ENCODE results near the gene ADAM33.

The ADAM33 gene

GRCh38 chr20:3710703-3711483 lies 29.1 kb upstream of the ADAM33 start:
- peak overlapping the region in 10 of 21 experiments; percentile 4 to 76 (median 33) for H3K27ac ChIP-seq
- peak overlapping the region in 1 of 7 experiments; percentile 2 for H3K4me3 ChIP-seq

DNA sequence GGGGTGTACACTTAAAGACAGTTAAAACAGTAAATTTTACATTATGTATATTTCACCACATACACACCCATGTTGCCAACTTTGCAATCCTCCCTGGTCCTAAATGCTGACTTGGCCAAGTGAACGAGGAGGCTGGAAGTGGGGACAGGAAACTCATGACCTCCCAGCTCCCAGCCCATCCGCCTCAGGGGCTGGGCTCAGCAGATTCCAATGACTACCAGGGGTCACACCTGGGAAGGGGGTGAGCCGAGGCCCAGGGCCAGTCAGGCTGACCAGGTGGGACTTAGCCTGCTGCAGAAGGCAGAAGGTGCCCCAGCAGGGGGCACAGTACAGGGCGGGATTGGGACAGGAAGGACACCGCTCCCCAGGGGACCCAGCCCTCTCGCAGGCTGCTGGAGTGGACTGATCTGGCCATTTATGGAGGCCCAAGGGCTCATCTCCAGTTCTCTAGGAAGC lies 28.2 kb upstream of the ADAM33 start:
- H3K27ac ChIP-seq, result peak overlapping the region in 8 of 21 experiments; percentile 4 to 76 (median 34)
- H3K4me3 ChIP-seq, result no peak overlapping the region

GRCh38 chr20:3707508-3707899 lies 25.7 kb upstream of the ADAM33 start:
- H3K4me3 ChIP-seq, result no peak overlapping the region
- no peak overlapping the region for H3K27ac ChIP-seq

DNA sequence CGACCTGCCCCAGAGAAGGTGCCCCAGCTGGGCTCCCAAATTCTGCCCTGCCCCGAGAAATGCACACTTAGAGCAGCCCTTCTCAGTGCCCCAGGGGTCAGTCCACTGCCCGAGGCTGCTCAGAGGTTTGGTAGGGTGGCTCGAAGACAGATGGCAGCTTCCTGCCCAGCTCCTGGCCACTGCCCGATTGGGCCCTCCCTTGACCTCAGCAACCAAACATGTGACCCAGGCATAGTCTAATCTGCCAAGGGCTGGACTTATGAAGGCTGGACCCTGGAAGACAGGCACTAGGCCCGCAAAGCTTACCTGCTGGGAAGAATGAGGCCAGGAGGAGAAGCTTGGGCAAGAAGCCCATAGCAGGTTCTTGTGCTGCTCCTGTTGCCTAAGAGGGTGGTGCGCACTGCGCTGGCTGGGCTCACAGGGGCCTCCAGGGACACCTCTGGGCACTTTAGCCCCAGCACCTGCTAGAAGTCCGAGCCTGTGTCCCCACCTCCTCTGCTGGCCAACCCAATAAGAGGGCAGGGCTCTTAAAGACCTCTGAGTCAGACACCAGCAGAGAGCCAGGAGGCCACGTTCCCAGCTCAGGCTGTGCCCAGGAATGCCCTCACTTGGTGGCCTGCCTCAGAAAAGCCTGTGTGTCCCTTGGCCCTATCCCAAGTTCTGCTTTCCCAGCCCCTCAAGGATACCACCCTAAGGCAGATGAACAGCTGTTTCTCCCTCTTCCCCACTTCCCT lies 25.1 kb upstream of the ADAM33 start:
- Histone ChIP-seq H3K27ac (no peak overlapping the region), H3K4me3 (no peak overlapping the region)

DNA sequence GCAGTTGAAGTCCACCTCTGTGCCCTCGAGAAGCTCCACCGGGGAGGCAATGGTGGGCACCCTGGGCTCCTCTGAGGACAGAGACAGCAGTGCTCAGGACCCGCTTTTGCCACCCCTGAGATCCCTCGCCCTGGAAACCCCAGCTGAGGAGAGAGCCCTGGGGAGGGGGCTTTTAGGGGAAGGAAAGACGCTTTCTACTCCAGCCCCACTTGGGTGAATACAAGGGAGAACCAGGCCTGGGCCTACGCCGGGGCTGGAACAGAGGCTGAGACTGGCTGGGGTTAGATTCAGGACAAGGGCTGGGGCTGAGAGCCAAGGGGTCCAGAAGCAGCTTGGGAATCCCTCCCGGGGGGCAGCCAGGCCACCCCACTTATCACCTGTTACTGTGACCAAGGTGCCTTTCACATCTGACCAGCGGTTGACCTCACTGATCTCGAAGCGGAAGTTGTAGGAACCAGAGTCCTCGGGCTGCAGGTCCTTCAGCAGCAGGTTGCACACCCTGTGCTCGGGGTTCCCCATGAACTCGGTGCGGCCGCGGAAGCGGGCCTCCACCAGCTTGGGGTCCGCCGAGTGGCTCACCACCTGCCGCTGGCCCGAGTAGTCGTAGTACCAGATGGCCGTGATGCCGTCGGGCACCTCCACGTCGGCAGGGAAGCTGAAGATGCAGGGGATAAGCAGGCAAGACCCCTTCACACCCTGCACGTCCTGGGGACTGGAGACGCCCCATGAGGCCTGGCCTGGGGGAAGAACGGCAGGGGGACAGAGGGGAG lies 24.3 kb upstream of the ADAM33 start:
- no peak overlapping the region for H3K27ac ChIP-seq
- no peak overlapping the region for H3K4me3 ChIP-seq

DNA sequence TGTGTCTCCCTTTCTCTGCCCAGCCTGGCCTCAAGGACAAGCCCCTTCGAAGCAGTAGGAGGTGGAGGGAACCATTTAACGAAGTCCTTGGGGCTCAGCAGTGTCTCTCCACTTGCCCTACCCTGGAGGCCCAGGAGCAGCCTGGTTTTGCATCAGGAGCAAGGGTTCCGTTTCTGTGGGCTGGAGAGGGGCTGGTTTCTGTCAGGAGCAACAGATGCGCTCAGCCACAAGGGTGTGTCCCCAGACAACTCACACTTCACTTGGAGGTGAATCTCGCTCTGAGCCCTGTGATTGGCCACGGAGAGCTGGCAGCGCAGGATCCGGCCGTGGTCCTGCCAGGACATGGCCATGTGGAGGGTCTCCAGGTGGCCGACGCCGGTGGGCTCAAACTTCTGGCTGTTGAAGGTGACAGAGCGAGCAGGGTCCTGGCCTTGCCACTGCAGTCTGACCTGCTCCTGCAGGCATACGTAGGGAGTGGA lies 23.7 kb upstream of the ADAM33 start:
- H3K4me3 ChIP-seq, result no peak overlapping the region
- no peak overlapping the region for H3K27ac ChIP-seq

- no peak overlapping the region for H3K4me3 ChIP-seq
- no peak overlapping the region for H3K27ac ChIP-seq
Observed at GRCh38 chr20:3704087-3704486, 22.3 kb upstream of the ADAM33 start.

DNA sequence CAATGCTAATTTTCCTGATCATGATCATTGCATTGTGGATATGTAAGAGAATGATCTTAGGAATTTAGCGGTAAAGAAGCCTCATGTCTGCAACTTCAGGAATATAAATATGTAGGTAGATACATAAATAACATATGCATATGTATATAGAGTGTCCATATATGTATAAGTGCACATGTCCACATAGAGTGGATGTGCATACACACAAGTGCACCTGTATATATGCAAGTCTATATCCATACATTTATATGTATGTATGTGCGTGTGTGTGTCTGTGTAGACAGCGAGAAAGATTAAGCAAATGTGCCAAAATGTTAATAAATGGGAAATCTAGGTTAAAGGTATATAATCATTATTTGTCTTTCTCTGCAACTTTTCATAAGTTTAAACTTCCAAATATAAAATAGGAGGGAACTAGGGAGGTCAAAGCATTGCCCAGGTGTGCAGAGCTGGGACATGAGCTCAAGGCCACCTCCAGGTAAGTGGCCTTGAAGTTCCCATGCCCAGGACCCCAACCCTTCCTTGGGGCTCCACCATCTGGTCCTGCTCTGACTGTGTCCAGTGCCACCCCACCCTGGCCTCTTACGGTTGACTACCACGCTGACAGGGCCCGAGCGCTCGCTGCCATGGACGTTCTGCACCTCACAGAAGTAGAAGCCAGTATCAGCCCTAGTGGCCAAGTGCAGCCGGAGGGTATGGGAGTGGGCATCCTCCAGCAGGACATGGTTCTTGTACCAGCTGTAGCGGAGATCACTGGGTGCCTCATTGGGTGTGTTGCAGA lies 21.0 kb upstream of the ADAM33 start:
- Histone ChIP-seq H3K4me3 (no peak overlapping the region), H3K27ac (no peak overlapping the region)

DNA sequence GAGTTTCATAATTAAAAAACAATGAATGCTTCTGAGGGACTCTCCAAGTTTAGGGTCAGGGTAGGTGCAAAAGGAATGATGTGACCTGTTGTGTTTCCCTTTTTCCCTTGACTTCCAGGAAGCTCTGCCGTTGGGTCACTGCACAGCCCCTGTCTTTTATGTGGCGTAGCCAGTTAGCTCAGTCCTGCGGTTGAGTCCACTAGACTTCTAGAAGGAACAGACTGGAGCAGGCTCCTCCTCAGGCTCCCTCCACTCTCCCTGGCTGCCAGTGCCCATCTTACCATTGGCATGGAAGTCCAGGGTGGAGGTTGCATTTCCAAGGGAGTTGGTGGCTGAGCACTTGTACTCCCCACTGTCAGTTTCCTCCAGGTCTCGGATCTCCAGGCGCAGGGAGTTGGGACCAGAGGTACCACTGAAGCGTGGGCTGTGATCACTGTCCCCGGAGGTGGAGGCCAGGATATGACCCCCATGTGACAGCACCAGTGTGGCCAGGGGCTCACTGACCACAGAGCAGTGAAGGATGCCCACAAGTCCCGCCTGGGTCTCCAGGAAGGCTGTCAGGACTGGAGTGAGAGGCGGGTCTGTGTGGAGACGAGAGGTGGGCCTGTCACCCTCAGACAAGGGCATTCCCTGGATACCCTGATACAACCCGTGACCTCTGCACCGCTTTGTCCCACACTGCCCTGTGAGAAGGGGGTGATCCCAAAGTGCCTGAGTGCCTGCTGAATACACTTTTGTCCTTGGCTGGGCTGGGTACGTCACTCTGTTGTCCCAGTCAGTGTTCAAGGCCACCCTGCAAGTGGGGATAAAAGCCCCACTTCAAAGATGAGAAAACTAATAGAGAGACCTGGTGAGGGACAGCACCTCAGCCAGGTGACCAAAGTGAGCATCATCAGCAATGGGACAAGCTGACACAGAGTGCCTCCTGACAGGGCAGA lies 19.5 kb upstream of the ADAM33 start:
- H3K4me3 ChIP-seq, result no peak overlapping the region
- no peak overlapping the region for H3K27ac ChIP-seq

GRCh38 chr20:3699037-3699436 lies 17.2 kb upstream of the ADAM33 start:
- Histone ChIP-seq H3K27ac (no peak overlapping the region), H3K4me3 (no peak overlapping the region)

DNA sequence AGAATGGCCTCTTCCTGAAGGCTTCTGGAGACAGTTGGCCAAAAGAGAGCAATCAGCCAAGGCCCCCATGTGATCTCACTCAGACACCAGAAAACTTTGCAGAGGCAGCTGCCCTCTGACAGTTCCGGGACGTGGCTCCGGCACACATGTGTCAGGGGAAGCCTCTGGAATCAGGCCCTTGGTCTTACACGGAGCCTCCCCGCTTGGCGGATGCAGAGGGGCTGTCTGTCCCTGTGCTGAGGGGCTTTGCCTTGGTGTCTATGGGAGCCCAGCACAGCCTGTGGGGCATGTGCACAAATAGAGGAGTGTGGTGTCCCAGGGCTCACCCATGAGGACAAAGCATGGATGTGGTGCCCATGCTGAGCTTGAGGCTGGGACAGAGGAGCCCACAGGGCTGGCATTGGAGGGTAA lies 16.8 kb upstream of the ADAM33 start:
- no peak overlapping the region for H3K27ac ChIP-seq

GRCh38 chr20:3697588-3698305 lies 15.9 kb upstream of the ADAM33 start:
- H3K27ac ChIP-seq, result no peak overlapping the region
- H3K4me3 ChIP-seq, result no peak overlapping the region

More for the DNA sequence above, 16.8 kb upstream of the ADAM33 start:
- no peak overlapping the region for H3K4me3 ChIP-seq

DNA sequence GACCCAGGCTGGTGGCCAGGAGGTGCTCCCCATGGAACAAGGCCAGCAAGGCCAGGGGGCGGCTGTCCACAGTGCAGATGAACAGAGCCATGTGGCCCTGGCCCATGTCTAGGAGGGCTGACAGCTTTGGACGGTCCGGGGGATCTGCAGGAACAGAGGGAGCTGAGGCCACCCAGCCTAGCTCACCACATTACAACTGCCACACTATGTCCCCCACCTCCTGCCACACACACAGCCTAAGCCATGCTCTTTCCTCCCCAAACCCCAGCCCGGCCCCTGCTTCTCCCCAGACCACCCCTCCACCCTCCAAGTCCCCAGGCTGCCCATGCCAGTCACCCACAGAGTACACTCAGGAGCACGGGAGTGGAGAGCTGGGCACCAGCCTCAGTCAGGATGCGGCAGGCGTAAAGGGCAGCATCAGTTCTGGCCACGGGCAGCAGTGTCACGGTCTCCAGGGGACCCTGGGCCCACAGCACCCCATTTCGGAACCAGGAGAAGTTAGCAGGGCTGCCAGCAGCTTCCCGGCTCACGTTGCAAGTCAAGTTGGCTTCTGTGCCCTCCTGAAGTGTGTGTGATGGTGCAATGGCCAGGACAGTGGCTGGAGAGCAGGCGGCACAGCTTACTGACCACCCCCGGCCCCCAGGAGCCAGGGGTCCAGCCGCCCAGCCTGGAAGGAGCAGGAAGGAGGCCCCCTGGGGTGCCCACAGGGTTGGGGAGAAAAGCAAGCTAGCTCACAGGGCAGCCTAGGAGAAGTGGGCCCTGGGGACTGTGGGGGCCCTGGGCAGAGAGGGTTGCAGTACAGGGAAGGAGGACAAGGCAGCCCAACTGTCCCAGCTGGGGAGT lies 15.2 kb upstream of the ADAM33 start:
- H3K4me3 ChIP-seq, result no peak overlapping the region
- no peak overlapping the region for H3K27ac ChIP-seq

DNA sequence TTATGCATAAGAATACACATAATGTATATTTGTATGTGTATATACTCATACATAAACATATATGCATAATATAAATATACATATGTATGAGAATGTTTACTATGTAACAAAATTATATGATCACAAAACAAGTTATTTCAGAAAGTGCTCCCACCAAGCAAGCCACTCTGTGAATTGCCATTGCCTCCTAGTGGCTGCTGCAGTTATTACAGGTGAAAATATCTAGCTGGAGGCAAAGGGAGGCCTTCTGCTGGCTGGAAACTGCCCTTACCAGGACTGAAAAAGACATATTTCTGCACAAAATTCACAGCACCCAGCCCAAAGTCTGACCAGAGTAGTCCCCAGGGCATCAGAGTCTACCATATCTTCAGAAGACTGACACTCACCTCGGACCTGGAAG lies 14.4 kb upstream of the ADAM33 start:
- Histone ChIP-seq H3K27ac (no peak overlapping the region), H3K4me3 (no peak overlapping the region)

- H3K27ac ChIP-seq, result no peak overlapping the region
- H3K4me3 ChIP-seq, result no peak overlapping the region
Observed at GRCh38 chr20:3694864-3695263, 13.1 kb upstream of the ADAM33 start.

GRCh38 chr20:3693376-3693775 lies 11.6 kb upstream of the ADAM33 start:
- no peak overlapping the region for H3K27ac ChIP-seq
- H3K4me3 ChIP-seq, result no peak overlapping the region

GRCh38 chr20:3692706-3693294 lies 11.0 kb upstream of the ADAM33 start:
- no peak overlapping the region for H3K4me3 ChIP-seq
- H3K27ac ChIP-seq, result no peak overlapping the region
